ENCODE measurements around the gene HEYL. TPM values are rescaled to one million over a fixed set of nuclear protein-coding genes. Genes with fewer than 3 reads are reported as not detected.

The HEYL gene
- polyA plus RNA-seq, 1 of the 3 experiments (the other 2 are of a cell fraction) = not detected

DNA sequence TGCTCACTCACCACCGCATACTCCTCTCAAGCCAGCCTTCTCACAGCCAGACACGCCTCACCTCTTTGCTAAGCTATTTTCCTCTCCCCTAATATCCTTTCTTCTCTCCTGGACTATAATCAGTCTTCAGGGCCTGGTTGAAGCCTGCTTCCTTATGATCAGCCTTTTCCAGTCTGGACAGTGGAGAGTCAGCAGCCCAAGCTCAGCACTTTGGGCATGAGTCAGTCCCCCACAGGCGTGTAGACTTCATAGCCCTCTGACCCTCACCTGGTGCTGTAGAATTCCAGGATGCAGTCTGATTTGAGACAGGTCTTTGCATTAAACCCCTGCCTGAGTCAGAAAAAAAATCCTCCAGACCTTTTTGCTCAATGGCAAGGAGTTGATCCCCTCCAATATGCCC lies 49.3 kb upstream of the HEYL start:
- H3K4me1 ChIP-seq (ENCODE audit: control insufficient read depth in 1 of 2, insufficient read depth in 2 of 2, low read depth in 1 of 2, low read length in 1 of 2) = peaks cover 0 to 32% of the 10 kb centered on the region in 2 experiments; a peak in 2 of 4 replicates
- no peaks in the 10 kb centered on the region for H3F3A ChIP-seq (replicated peaks; ENCODE audit: insufficient read depth)
- no peaks in the 10 kb centered on the region for H3K79me2 ChIP-seq (ENCODE audit: insufficient read depth)
- H3K4me2 ChIP-seq = no peak overlapping the region
- H2AFZ ChIP-seq (ENCODE audit: low read depth) = no peak overlapping the region
- H3K27ac ChIP-seq (ENCODE audit: low read depth in 2 of 2, low read length in 1 of 2) = no peak overlapping the region
- TF ChIP-seq CHD2 (IDR thresholded peaks at IDR 0.05; ENCODE audit: low read length, partially characterized antibody) (no peak), RCOR1 (IDR thresholded peaks at IDR 0.05; ENCODE audit: low read length) (no peak), POLR2AphosphoS5 (IDR thresholded peaks at IDR 0.05; ENCODE audit: low read depth, low read length) (no peak), MXI1 (IDR thresholded peaks at IDR 0.05; ENCODE audit: low read depth, low read length) (no peak), ZBTB33 (IDR thresholded peaks at IDR 0.05; ENCODE audit: borderline replicate concordance, low read depth) (no peak), EP300 (IDR thresholded peaks at IDR 0.05; ENCODE audit: borderline replicate concordance in 1 of 2, low read depth in 1 of 2, low read length in 1 of 2) (no peak), GABPA (IDR thresholded peaks at IDR 0.05; ENCODE audit: low read depth) (no peak), MAX (IDR thresholded peaks at IDR 0.05; ENCODE audit: low read depth) (no peak), FOXM1 (IDR thresholded peaks at IDR 0.05; ENCODE audit: low read depth) (no peak), JUND (IDR thresholded peaks at IDR 0.05) (no peak), RXRA (IDR thresholded peaks at IDR 0.05; ENCODE audit: borderline replicate concordance, low read depth) (no peak)
- CTCF ChIA-PET = interaction anchor here (1.9 to 8.0 kb wide), 5 partner anchors 14 to 83 kb away, joined by 7 to 61 read pairs (median 30); partner anchors contain the start of gene NT5C1A
- no peaks in the 10 kb centered on the region for H3K36me3 ChIP-seq (replicated peaks in 1 of 2; ENCODE audit: control insufficient read depth in 1 of 2, insufficient read depth in 2 of 2, low read length in 1 of 2)
- WGBS (ENCODE audit: low lambda C conversion rate) = 59% methylated on average over 3 of the region's 3 CpGs
- POLR2A ChIA-PET = interaction anchor here (1.2 to 1.4 kb wide), 3 partner anchors 8 to 30 kb away, joined by 3 to 4 read pairs (median 4); no protein-coding TSS in a partner anchor
- H3K9me3 ChIP-seq = no peaks in the 10 kb centered on the region
- H4K20me1 ChIP-seq (ENCODE audit: insufficient read depth) = no peaks in the 10 kb centered on the region
- H3K4me3 ChIP-seq (ENCODE audit: low read depth in 2 of 2, low read length in 1 of 2) = no peak overlapping the region
- no peaks in the 10 kb centered on the region for H3K9me2 ChIP-seq
- H3K27me3 ChIP-seq (ENCODE audit: insufficient read depth) = peaks cover 44% of the 10 kb centered on the region
- H3K9ac ChIP-seq = no peak overlapping the region
- DNase-seq = no peak

- Histone ChIP-seq H3K27ac (ENCODE audit: low read depth in 2 of 2, low read length in 1 of 2) (no peak overlapping the region), H3F3A (replicated peaks; ENCODE audit: insufficient read depth) (no peaks in the 10 kb centered on the region), H3K36me3 (replicated peaks in 1 of 2; ENCODE audit: control insufficient read depth in 1 of 2, insufficient read depth in 2 of 2, low read length in 1 of 2) (no peaks in the 10 kb centered on the region), H3K4me1 (ENCODE audit: control insufficient read depth in 1 of 2, insufficient read depth in 2 of 2, low read depth in 1 of 2, low read length in 1 of 2) (peaks cover 0 to 32% of the 10 kb centered on the region in 2 experiments; a peak in 2 of 4 replicates), H3K27me3 (ENCODE audit: insufficient read depth) (peaks cover 36% of the 10 kb centered on the region), H3K4me2 (no peak overlapping the region), H4K20me1 (ENCODE audit: insufficient read depth) (no peaks in the 10 kb centered on the region), H3K9ac (no peak overlapping the region), H3K4me3 (ENCODE audit: low read depth in 2 of 2, low read length in 1 of 2) (no peak overlapping the region), H2AFZ (ENCODE audit: low read depth) (no peak overlapping the region), H3K9me3 (no peaks in the 10 kb centered on the region), H3K9me2 (no peaks in the 10 kb centered on the region), H3K79me2 (ENCODE audit: insufficient read depth) (no peaks in the 10 kb centered on the region)
- WGBS (ENCODE audit: low lambda C conversion rate) = 20% methylated on average over 1 of the region's 2 CpGs
- CTCF ChIA-PET = interaction anchor here (3.0 to 8.0 kb wide), 2 partner anchors 14 to 15 kb away, joined by 35 to 61 read pairs; partner anchors contain the start of gene NT5C1A
- TF ChIP-seq, protein P1, sequence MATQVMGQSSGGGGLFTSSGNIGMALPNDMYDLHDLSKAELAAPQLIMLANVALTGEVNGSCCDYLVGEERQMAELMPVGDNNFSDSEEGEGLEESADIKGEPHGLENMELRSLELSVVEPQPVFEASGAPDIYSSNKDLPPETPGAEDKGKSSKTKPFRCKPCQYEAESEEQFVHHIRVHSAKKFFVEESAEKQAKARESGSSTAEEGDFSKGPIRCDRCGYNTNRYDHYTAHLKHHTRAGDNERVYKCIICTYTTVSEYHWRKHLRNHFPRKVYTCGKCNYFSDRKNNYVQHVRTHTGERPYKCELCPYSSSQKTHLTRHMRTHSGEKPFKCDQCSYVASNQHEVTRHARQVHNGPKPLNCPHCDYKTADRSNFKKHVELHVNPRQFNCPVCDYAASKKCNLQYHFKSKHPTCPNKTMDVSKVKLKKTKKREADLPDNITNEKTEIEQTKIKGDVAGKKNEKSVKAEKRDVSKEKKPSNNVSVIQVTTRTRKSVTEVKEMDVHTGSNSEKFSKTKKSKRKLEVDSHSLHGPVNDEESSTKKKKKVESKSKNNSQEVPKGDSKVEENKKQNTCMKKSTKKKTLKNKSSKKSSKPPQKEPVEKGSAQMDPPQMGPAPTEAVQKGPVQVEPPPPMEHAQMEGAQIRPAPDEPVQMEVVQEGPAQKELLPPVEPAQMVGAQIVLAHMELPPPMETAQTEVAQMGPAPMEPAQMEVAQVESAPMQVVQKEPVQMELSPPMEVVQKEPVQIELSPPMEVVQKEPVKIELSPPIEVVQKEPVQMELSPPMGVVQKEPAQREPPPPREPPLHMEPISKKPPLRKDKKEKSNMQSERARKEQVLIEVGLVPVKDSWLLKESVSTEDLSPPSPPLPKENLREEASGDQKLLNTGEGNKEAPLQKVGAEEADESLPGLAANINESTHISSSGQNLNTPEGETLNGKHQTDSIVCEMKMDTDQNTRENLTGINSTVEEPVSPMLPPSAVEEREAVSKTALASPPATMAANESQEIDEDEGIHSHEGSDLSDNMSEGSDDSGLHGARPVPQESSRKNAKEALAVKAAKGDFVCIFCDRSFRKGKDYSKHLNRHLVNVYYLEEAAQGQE (IDR thresholded peaks at IDR 0.05; ENCODE audit: low read depth, low read length) = no peak
- TF ChIP-seq MAX (IDR thresholded peaks at IDR 0.05; ENCODE audit: low read depth) (no peak), USF2 (IDR thresholded peaks at IDR 0.05; ENCODE audit: borderline replicate concordance, low read depth, low read length) (no peak), MXI1 (IDR thresholded peaks at IDR 0.05; ENCODE audit: low read depth, low read length) (no peak), RCOR1 (IDR thresholded peaks at IDR 0.05; ENCODE audit: low read length) (no peak), EZH2phosphoT487 (IDR thresholded peaks at IDR 0.05; ENCODE audit: borderline replicate concordance, low read depth) (no peak), FOXM1 (IDR thresholded peaks at IDR 0.05; ENCODE audit: low read depth) (no peak), TEAD4 (IDR thresholded peaks at IDR 0.05; ENCODE audit: borderline replicate concordance, insufficient read depth) (no peak), RFX5 (IDR thresholded peaks at IDR 0.05; ENCODE audit: low read length) (no peak), JUND (IDR thresholded peaks at IDR 0.05) (no peak), POLR2AphosphoS5 (IDR thresholded peaks at IDR 0.05; ENCODE audit: low read depth, low read length) (no peak), NFIC (IDR thresholded peaks at IDR 0.05; ENCODE audit: borderline replicate concordance) (no peak)
- TF ChIP-seq, protein P2, sequence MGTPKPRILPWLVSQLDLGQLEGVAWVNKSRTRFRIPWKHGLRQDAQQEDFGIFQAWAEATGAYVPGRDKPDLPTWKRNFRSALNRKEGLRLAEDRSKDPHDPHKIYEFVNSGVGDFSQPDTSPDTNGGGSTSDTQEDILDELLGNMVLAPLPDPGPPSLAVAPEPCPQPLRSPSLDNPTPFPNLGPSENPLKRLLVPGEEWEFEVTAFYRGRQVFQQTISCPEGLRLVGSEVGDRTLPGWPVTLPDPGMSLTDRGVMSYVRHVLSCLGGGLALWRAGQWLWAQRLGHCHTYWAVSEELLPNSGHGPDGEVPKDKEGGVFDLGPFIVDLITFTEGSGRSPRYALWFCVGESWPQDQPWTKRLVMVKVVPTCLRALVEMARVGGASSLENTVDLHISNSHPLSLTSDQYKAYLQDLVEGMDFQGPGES (IDR thresholded peaks at IDR 0.05; ENCODE audit: low read depth, low read length) = no peak
- no peak for DNase-seq
- POLR2A ChIA-PET = no interaction called here
Observed at GRCh38 chr1:39687243-39687642, 47.8 kb upstream of the HEYL start.

All from SK-N-SH (cell line).